Suprapubic skin (tissue), 4 donors: ENCODE data around the gene LPCAT3. TPM values are rescaled to one million over a fixed set of nuclear protein-coding genes. Genes with fewer than 3 reads are reported as not detected.

ENCODE experiments used
- DNase-seq, 2 donors: peaks; one replicate each; pipeline ENCODE4 v3.0.0-alpha.2; 2019; ENCODE audit warnings: low spot score in 2 of 2
- H3K27ac ChIP-seq: fragments of 200-600 bp; sonication (generic); one replicate; pipeline ENCODE4 v1.5.1; 2019
- H3K27me3 ChIP-seq: fragments of 200-600 bp; sonication (generic); one replicate; pipeline ENCODE4 v1.5.1; 2019
- H3K36me3 ChIP-seq: fragments of 200-600 bp; sonication (generic); one replicate; pipeline ENCODE4 v1.5.1; 2019
- H3K4me1 ChIP-seq: fragments of 200-600 bp; sonication (generic); one replicate; pipeline ENCODE4 v1.5.1; 2019
- H3K4me3 ChIP-seq: fragments of 200-600 bp; sonication (generic); one replicate; pipeline ENCODE4 v1.5.1; 2019; ENCODE audit warnings: mild to moderate bottlenecking
- H3K9me3 ChIP-seq: fragments of 200-600 bp; sonication (generic); one replicate; pipeline ENCODE4 v1.5.1; 2019
- EP300 ChIP-seq: sonication (generic); formaldehyde crosslinking; IDR thresholded peaks from one replicate; pipeline ENCODE4 v1.6.1; 2017; ENCODE audit warnings: antibody characterized with exemption
- POLR2A ChIP-seq, 2 donors: fragments of 450-650 bp; IDR thresholded peaks; one replicate each; pipeline ENCODE4 v1.6.1; 2017; ENCODE audit warnings: antibody characterized with exemption in 2 of 2, mild to moderate bottlenecking in 2 of 2, moderate library complexity in 2 of 2
- POLR2AphosphoS5 ChIP-seq, 3 donors: sonication (generic); formaldehyde crosslinking; IDR thresholded peaks; one replicate each; pipeline ENCODE4 v1.6.1; 2017; ENCODE audit warnings: antibody characterized with exemption in 3 of 3
- WGBS: methylation state at CpG from one replicate; pipeline ENCODE4 v1.1.5; 2018; 5-methylcytosine and 5-hydroxymethylcytosine counted together
- total RNA-seq, 4 donors: library from RNA; depleted of rRNA; stranded (reverse); fragments of >200 nt; gene quantifications; one replicate each; pipeline ENCODE4 v1.1.0, GENCODE V29; 2016
- TF ChIP-seq, protein P1 (sequence below), 2 donors: fragments of 200-600 bp in 1 of 2; fragments of 450-650 bp in 1 of 2; sonication (generic) in 1 of 2; IDR thresholded peaks; one replicate each; pipeline ENCODE4 v1.5.1; 2016 to 2019; ENCODE audit warnings: antibody characterized with exemption in 2 of 2, mild to moderate bottlenecking in 1 of 2, moderate library complexity in 1 of 2

Gene LPCAT3
- total RNA-seq, 4 donors from 2014 or later, result 51.3 to 79.3 (median 56.8) TPM

GRCh38 chr12:7035463-7035862, 17.2 kb upstream of the LPCAT3 start:
- 78% methylated on average over 2 of the region's 2 CpGs for WGBS
- no peak for TF ChIP-seq POLR2A (IDR thresholded peaks at IDR 0.05)
- TF ChIP-seq, protein P1, sequence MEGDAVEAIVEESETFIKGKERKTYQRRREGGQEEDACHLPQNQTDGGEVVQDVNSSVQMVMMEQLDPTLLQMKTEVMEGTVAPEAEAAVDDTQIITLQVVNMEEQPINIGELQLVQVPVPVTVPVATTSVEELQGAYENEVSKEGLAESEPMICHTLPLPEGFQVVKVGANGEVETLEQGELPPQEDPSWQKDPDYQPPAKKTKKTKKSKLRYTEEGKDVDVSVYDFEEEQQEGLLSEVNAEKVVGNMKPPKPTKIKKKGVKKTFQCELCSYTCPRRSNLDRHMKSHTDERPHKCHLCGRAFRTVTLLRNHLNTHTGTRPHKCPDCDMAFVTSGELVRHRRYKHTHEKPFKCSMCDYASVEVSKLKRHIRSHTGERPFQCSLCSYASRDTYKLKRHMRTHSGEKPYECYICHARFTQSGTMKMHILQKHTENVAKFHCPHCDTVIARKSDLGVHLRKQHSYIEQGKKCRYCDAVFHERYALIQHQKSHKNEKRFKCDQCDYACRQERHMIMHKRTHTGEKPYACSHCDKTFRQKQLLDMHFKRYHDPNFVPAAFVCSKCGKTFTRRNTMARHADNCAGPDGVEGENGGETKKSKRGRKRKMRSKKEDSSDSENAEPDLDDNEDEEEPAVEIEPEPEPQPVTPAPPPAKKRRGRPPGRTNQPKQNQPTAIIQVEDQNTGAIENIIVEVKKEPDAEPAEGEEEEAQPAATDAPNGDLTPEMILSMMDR (IDR thresholded peaks at IDR 0.05), result no peak
- TF ChIP-seq EP300, result no peak
- no peak for TF ChIP-seq POLR2AphosphoS5 (IDR thresholded peaks at IDR 0.05)
- H3K4me1 ChIP-seq, result peaks cover 3% of the 10 kb centered on the region

DNA sequence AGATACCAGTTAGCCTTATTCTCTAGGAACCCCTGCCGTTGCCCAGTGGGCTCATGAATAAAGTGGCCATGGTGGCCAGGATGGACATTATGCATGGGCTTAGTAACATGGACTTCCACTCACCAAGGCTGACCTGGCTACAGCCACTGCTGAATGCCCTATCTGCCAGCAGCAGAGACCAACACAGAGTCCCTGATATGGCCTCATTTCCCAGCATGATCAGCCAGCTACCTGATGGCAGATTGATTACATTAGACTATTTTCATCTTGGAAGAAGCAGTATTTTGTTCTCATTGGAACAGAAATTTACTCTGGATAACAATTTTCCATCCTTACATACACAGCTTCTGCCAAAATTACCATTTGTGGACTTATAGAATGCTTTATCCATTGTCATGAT, 16.2 kb upstream of the LPCAT3 start:
- 100% methylated on average over 1 of the region's 1 CpG for WGBS
- TF ChIP-seq POLR2A (IDR thresholded peaks at IDR 0.05) (no peak), POLR2AphosphoS5 (IDR thresholded peaks at IDR 0.05) (no peak), EP300 (no peak)
- TF ChIP-seq, protein P1 (IDR thresholded peaks at IDR 0.05), result no peak
- H3K36me3 ChIP-seq, result no peaks in the 10 kb centered on the region
- no peak for DNase-seq
- no peaks in the 10 kb centered on the region for H3K9me3 ChIP-seq
- peaks cover 3% of the 10 kb centered on the region for H3K4me1 ChIP-seq
- H3K27ac ChIP-seq, result no peak overlapping the region
- no peaks in the 10 kb centered on the region for H3K27me3 ChIP-seq
- no peak overlapping the region for H3K4me3 ChIP-seq

More at GRCh38 chr12:7035463-7035862, 17.2 kb upstream of the LPCAT3 start:
- Histone ChIP-seq H3K27ac (no peak overlapping the region), H3K4me3 (no peak overlapping the region), H3K9me3 (no peaks in the 10 kb centered on the region), H3K27me3 (no peaks in the 10 kb centered on the region), H3K36me3 (no peaks in the 10 kb centered on the region)
- DNase-seq, result no peak

DNA sequence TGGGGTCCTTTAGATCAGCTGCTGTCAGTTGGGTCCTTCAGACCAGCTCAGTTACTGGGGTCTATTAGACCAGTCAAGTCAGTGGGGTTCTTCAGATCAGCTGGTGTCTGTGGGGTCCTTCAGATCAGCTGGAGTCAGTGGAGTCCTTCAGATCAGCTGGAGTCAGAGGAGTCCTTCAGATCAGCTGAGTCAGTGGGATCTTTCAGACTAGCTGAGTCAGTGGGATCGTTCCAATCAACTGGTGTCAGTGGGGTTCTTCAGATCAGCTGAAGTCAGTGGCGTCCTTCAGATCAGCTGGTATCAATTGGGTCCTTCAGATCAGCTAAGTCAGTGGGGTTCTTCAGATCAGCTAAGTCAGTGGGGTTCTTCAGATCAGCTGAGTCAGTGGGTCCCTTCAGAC, 14.7 kb upstream of the LPCAT3 start:
- Histone ChIP-seq H3K4me3 (no peak overlapping the region), H3K9me3 (no peaks in the 10 kb centered on the region), H3K36me3 (no peaks in the 10 kb centered on the region), H3K27ac (no peak overlapping the region), H3K27me3 (no peaks in the 10 kb centered on the region), H3K4me1 (peaks cover 3% of the 10 kb centered on the region)
- TF ChIP-seq POLR2A (IDR thresholded peaks at IDR 0.05) (no peak), POLR2AphosphoS5 (IDR thresholded peaks at IDR 0.05) (no peak), EP300 (no peak)
- TF ChIP-seq, protein P1 (IDR thresholded peaks at IDR 0.05), result no peak
- WGBS, result 78% methylated on average over 2 of the region's 2 CpGs
- no peak for DNase-seq

DNA sequence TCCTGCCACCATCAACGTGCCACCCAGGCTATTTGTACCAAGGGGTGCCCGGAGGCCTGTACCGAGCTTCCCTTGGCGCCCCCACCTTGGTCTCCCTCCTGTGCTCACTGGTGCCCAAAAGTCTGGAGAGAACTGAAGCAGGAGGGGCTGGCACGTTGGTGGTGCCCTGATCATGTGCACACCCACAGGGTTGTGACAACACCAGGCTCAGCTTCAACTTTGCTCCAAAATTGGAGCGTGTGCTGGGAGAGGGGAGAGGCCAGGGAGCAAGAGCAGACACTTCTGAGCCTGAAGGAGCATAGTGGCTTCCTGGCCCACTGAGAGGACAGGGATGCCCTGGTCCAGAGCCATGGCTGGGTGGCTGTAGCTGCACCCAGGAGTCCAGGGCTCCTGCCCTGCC, 13.0 kb upstream of the LPCAT3 start:
- H3K27ac ChIP-seq, result no peak overlapping the region
- TF ChIP-seq POLR2A (IDR thresholded peaks at IDR 0.05), result no peak
- TF ChIP-seq POLR2AphosphoS5 (IDR thresholded peaks at IDR 0.05), result no peak
- H3K4me1 ChIP-seq, result no peaks in the 10 kb centered on the region
- DNase-seq, result no peak
- H3K4me3 ChIP-seq, result no peak overlapping the region
- no peaks in the 10 kb centered on the region for H3K9me3 ChIP-seq
- no peaks in the 10 kb centered on the region for H3K27me3 ChIP-seq
- H3K36me3 ChIP-seq, result no peaks in the 10 kb centered on the region
- 100% methylated on average over 1 of the region's 6 CpGs for WGBS

DNA sequence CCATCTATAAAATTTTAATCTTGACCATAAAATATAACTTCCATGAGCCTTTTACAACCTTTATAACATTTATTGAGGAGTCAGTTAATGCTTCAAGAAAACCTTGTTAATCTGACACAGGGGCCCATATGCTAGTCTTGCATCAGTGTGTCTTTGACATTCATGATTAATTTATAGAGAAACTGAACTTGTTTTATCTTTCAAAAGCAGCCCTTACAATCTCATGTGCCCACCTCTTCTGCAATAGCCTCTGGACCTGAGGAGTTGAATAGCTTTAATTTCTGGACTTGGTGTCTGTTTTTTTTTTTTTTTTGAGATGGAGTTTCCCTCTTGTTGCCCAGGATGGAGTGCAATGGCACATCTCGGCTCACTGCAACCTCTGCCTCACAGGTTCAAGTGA, 8.6 kb upstream of the LPCAT3 start:
- Histone ChIP-seq H3K9me3 (no peaks in the 10 kb centered on the region), H3K4me3 (no peak overlapping the region), H3K4me1 (no peaks in the 10 kb centered on the region), H3K27ac (no peak overlapping the region), H3K27me3 (no peaks in the 10 kb centered on the region), H3K36me3 (no peaks in the 10 kb centered on the region)
- TF ChIP-seq, protein P1 (IDR thresholded peaks at IDR 0.05), result no peak
- TF ChIP-seq POLR2A (IDR thresholded peaks at IDR 0.05) (no peak), POLR2AphosphoS5 (IDR thresholded peaks at IDR 0.05) (no peak), EP300 (no peak)
- DNase-seq, result no peak
- 96% methylated on average over 1 of the region's 1 CpG for whole genome bisulfite sequencing

DNA sequence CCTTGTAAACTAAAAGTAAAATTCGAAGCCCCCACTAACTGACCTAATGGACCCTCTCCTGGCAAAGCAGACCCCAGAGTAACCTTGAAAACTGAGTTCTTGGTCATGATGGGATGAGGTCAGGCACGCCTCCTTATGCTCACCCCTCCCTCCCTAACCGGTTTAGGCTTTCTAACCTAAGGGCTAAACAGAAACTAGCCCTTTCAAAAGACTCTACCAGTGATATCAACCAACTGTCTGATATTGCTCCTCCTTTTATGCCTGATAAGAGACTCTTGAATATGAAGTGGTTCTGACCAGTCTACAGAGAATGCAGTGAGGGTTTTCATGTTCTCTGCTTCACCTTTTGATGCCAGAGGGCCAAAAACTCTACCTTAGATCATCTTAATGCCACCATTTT, 4.8 kb upstream of the LPCAT3 start:
- Histone ChIP-seq H3K36me3 (no peaks in the 10 kb centered on the region), H3K27ac (no peak overlapping the region), H3K4me3 (no peak overlapping the region), H3K4me1 (peaks cover 9% of the 10 kb centered on the region), H3K9me3 (no peaks in the 10 kb centered on the region), H3K27me3 (no peaks in the 10 kb centered on the region)
- TF ChIP-seq EP300 (no peak), POLR2A (IDR thresholded peaks at IDR 0.05) (no peak), POLR2AphosphoS5 (IDR thresholded peaks at IDR 0.05) (no peak)
- TF ChIP-seq, protein P1 (IDR thresholded peaks at IDR 0.05), result no peak
- DNase-seq, result no peak
- WGBS, result 86% methylated on average over 3 of the region's 3 CpGs
